ENCODE measurements around the gene EP400. TPM values are rescaled to one million over a fixed set of nuclear protein-coding genes. Genes with fewer than 3 reads are reported as not detected.

The EP400 gene
- total RNA-seq, 1 experiment from 2014 or later: 61.7 TPM

GRCh38 chr12:132012919-132013568 lies 63.3 kb downstream of the EP400 start:
- Histone ChIP-seq H3K27me3 (ENCODE audit: insufficient read depth, low read length) (no peaks in the 10 kb centered on the region), H2BK15ac (ENCODE audit: low read depth, low read length) (no peak overlapping the region), H3K27ac (ENCODE audit: insufficient read length, low read depth, low read length) (no peak overlapping the region), H3T11ph (ENCODE audit: low read length) (no peak overlapping the region), H3K23ac (ENCODE audit: insufficient read length, low read depth, low read length) (no peak overlapping the region), H3K56ac (ENCODE audit: insufficient read length, low read depth, low read length) (no peak overlapping the region), H3K23me2 (ENCODE audit: insufficient read length, low read depth, low read length, poor library complexity, severe bottlenecking) (no peaks in the 10 kb centered on the region), H3K4me1 (ENCODE audit: insufficient read depth, low read length) (no peaks in the 10 kb centered on the region), H3K9ac (ENCODE audit: extremely low read depth, insufficient read length, low read length) (no peak overlapping the region), H2BK120ac (ENCODE audit: low read depth, low read length, poor library complexity, severe bottlenecking) (no peak overlapping the region), H2BK5ac (ENCODE audit: insufficient read length, low read length) (no peak overlapping the region), H2BK20ac (ENCODE audit: low read depth, low read length, poor library complexity, severe bottlenecking) (no peak overlapping the region), H4K5ac (ENCODE audit: insufficient read length, low read depth, low read length) (no peak overlapping the region), H4K8ac (replicated peaks; ENCODE audit: insufficient read length, low read depth, low read length) (no peak overlapping the region), H2BK12ac (ENCODE audit: insufficient read length, low read depth, low read length) (no peak overlapping the region), H4K91ac (ENCODE audit: insufficient read length, low read depth, low read length) (no peak overlapping the region), H2AFZ (ENCODE audit: low read length) (no peak overlapping the region), H3K4ac (ENCODE audit: low read depth, low read length) (no peak overlapping the region), H3K79me2 (ENCODE audit: insufficient read depth, low read length) (no peaks in the 10 kb centered on the region), H3K14ac (ENCODE audit: insufficient read depth, low read length) (no peak overlapping the region), H3K18ac (ENCODE audit: insufficient read length, low read depth, low read length) (no peak overlapping the region), H3K9me3 (ENCODE audit: control insufficient read depth, low read depth, low read length) (no peaks in the 10 kb centered on the region), H4K20me1 (ENCODE audit: control insufficient read depth, insufficient read depth, insufficient read length) (no peaks in the 10 kb centered on the region), H3K4me2 (ENCODE audit: insufficient read depth, insufficient read length, low read length) (no peak overlapping the region), H2AK5ac (ENCODE audit: insufficient read length, low read length) (no peak overlapping the region), H3K79me1 (ENCODE audit: insufficient read depth, low read depth, low read length, poor library complexity, severe bottlenecking) (no peaks in the 10 kb centered on the region)
- peak overlapping the region in 2 of 3 experiments; percentile 9 to 81; a peak in 4 of 7 replicates for H3K27ac Mint-ChIP-seq
- no peak overlapping the region for H3K4me3 Mint-ChIP-seq
- DNase-seq: no peak
- H3K4me1 Mint-ChIP-seq: no peaks in the 10 kb centered on the region
- H3K27me3 Mint-ChIP-seq (ENCODE audit: low read depth): no peaks in the 10 kb centered on the region
- WGBS (ENCODE audit: extremely low coverage, insufficient read length, low lambda C conversion rate): no CpG with 5 or more reads among the region's 20 CpGs
- no peak for TF ChIP-seq CTCF (conservative IDR thresholded peaks at IDR 0.05)
- H3K9me3 Mint-ChIP-seq: no peaks in the 10 kb centered on the region
- H3K36me3 Mint-ChIP-seq (ENCODE audit: insufficient read depth in 1 of 3, low read depth in 3 of 3): peaks cover 61 to 88% (median 76%) of the 10 kb centered on the region in 3 experiments
